CD14-positive monocyte (primary cell): ENCODE results near the gene COL27A1. TPM values are rescaled to one million over a fixed set of nuclear protein-coding genes. Genes with fewer than 3 reads are reported as not detected.

ENCODE experiments used
- DNase-seq, 3 donors: peaks; one replicate each; pipeline ENCODE4 v3.0.0-alpha.2; 2011 to 2022
- H2AFZ ChIP-seq: 2 replicates; pipeline ENCODE4 v1.6.0; 2012; ENCODE audit warnings: mild to moderate bottlenecking, low read depth, low read length, inconsistent platforms; ENCODE audit not compliant: insufficient read depth, poor library complexity, severe bottlenecking
- H3K27ac ChIP-seq, 2 donors: 1 replicate in 1 of 2; 2 replicates in 1 of 2; pipeline ENCODE4 v1.5.1; 2012 to 2013; ENCODE audit warnings: low read length in 2 of 2, control low read depth in 1 of 2, inconsistent platforms in 1 of 2, low read depth in 1 of 2, mild to moderate bottlenecking in 1 of 2
- H3K27me3 ChIP-seq, 2 donors: one replicate each; pipeline versions ENCODE4 v1.6.0 to v1.6.1; 2011 to 2013; ENCODE audit warnings: low read length in 2 of 2; ENCODE audit not compliant: control insufficient read depth in 2 of 2, insufficient read depth in 2 of 2
- H3K36me3 ChIP-seq, 2 donors: replicated peaks in 1 of 2; 1 replicate in 1 of 2; 2 replicates in 1 of 2; pipeline versions ENCODE4 v1.5.1 to v1.6.1; 2012 to 2013; ENCODE audit warnings: low read length in 2 of 2, control low read depth in 1 of 2, inconsistent platforms in 1 of 2, mild to moderate bottlenecking in 1 of 2; ENCODE audit not compliant: insufficient read depth in 2 of 2, control insufficient read depth in 1 of 2
- H3K4me1 ChIP-seq, 2 donors: 1 replicate in 1 of 2; 2 replicates in 1 of 2; pipeline versions ENCODE4 v1.5.1 to v1.6.1; 2012 to 2013; ENCODE audit warnings: low read length in 2 of 2, control low read depth in 1 of 2, inconsistent platforms in 1 of 2, mild to moderate bottlenecking in 1 of 2, moderate library complexity in 1 of 2; ENCODE audit not compliant: insufficient read depth in 2 of 2, control insufficient read depth in 1 of 2
- H3K4me2 ChIP-seq: replicated peaks from 2 replicates; pipeline ENCODE3; 2012; ENCODE audit warnings: low read length, moderate library complexity, mild to moderate bottlenecking; ENCODE audit not compliant: poor library complexity, severe bottlenecking; ENCODE audit errors: extremely low read depth
- H3K4me3 ChIP-seq, 3 experiments: fragments of 200-600 bp in 1 of 3; sonication (generic) in 1 of 3; replicated peaks in 1 of 3; 1 replicate in 2 of 3; 2 replicates in 1 of 3; pipeline ENCODE4 v1.5.1; 2011 to 2013; ENCODE audit warnings: low read length in 3 of 3, mild to moderate bottlenecking in 3 of 3, control low read depth in 2 of 3, low read depth in 2 of 3, inconsistent platforms in 1 of 3, moderate library complexity in 1 of 3
- H3K79me2 ChIP-seq: 2 replicates; pipeline ENCODE4 v1.6.0; 2012; ENCODE audit warnings: mild to moderate bottlenecking, control low read depth, inconsistent platforms, low read length, moderate library complexity; ENCODE audit not compliant: insufficient read depth
- H3K9ac ChIP-seq: 2 replicates; pipeline ENCODE4 v1.6.0; 2017; ENCODE audit warnings: low read length, mild to moderate bottlenecking; ENCODE audit not compliant: insufficient read depth, poor library complexity, severe bottlenecking
- H3K9me3 ChIP-seq, 2 donors: replicated peaks in 1 of 2; 1 replicate in 1 of 2; 2 replicates in 1 of 2; pipeline versions ENCODE4 v1.5.1 to v1.6.1; 2012 to 2013; ENCODE audit warnings: low read length in 2 of 2, control low read depth in 1 of 2; ENCODE audit not compliant: control insufficient read depth in 1 of 2, insufficient read depth in 1 of 2
- H4K20me1 ChIP-seq: 2 replicates; pipeline ENCODE4 v1.6.0; 2012; ENCODE audit warnings: mild to moderate bottlenecking, low read length, control low read depth, moderate library complexity; ENCODE audit not compliant: insufficient read depth
- H3K27ac Mint-ChIP-seq, 7 donors: one replicate each; pipeline ENCODE4 v1.8.0; 2020; ENCODE audit warnings: mild to moderate bottlenecking in 7 of 7, mixed read lengths in 7 of 7, moderate library complexity in 6 of 7, inconsistent platforms in 2 of 7
- H3K27me3 Mint-ChIP-seq, 3 donors: one replicate each; pipeline ENCODE4 v1.8.0; 2021 to 2022; ENCODE audit warnings: low read depth in 3 of 3, mild to moderate bottlenecking in 3 of 3, mixed read lengths in 3 of 3, moderate library complexity in 3 of 3, inconsistent platforms in 1 of 3
- H3K36me3 Mint-ChIP-seq, 2 donors: one replicate each; pipeline ENCODE4 v1.8.0; 2020; ENCODE audit warnings: mixed read lengths in 2 of 2, inconsistent platforms in 1 of 2, mild to moderate bottlenecking in 1 of 2
- H3K4me1 Mint-ChIP-seq: one replicate; pipeline ENCODE4 v1.8.0; 2020; ENCODE audit warnings: mild to moderate bottlenecking, mixed read lengths
- H3K4me3 Mint-ChIP-seq, 2 donors: one replicate each; pipeline ENCODE4 v1.8.0; 2020; ENCODE audit warnings: mild to moderate bottlenecking in 2 of 2, mixed read lengths in 2 of 2, moderate library complexity in 1 of 2
- H3K9me3 Mint-ChIP-seq, 7 donors: one replicate each; pipeline ENCODE4 v1.8.0; 2020 to 2022; ENCODE audit warnings: mixed read lengths in 7 of 7, mild to moderate bottlenecking in 6 of 7, moderate library complexity in 6 of 7, inconsistent platforms in 2 of 7
- CTCF ChIP-seq: fragments of 200-600 bp; IDR thresholded peaks from one replicate; pipeline ENCODE4 v1.8.0; 2022; ENCODE audit warnings: antibody characterized with exemption, mild to moderate bottlenecking
- WGBS: methylation state at CpG from one replicate; pipeline ENCODE4 v1.1.5; 2013; ENCODE audit warnings: missing lambda C conversion rate; ENCODE audit not compliant: insufficient coverage; 5-methylcytosine and 5-hydroxymethylcytosine counted together
- intact Hi-C, 2 donors: fragments of 100-400 bp; cut with micrococcal nuclease; formaldehyde crosslinking; loops; one replicate each; pipeline versions ENCODE4 v1.15.0 to v1.15.1; 2023
- polyA plus RNA-seq, 3 donors: library from polyadenylated mRNA; depleted of rRNA in 1 of 3; unstranded in 2 of 3; stranded (reverse) in 1 of 3; fragments of 300-500 nt in 2 of 3; fragments of >200 nt in 1 of 3; fragmentation: Illumina TruSeq in 2 of 3; gene quantifications; 1 replicate in 2 of 3; 2 replicates in 1 of 3; pipeline ENCODE4 v1.2.3, GENCODE V29; 2012 to 2021

Gene COL27A1
- polyA plus RNA-seq, 3 donors = 0.03 TPM; not detected in 2

DNA sequence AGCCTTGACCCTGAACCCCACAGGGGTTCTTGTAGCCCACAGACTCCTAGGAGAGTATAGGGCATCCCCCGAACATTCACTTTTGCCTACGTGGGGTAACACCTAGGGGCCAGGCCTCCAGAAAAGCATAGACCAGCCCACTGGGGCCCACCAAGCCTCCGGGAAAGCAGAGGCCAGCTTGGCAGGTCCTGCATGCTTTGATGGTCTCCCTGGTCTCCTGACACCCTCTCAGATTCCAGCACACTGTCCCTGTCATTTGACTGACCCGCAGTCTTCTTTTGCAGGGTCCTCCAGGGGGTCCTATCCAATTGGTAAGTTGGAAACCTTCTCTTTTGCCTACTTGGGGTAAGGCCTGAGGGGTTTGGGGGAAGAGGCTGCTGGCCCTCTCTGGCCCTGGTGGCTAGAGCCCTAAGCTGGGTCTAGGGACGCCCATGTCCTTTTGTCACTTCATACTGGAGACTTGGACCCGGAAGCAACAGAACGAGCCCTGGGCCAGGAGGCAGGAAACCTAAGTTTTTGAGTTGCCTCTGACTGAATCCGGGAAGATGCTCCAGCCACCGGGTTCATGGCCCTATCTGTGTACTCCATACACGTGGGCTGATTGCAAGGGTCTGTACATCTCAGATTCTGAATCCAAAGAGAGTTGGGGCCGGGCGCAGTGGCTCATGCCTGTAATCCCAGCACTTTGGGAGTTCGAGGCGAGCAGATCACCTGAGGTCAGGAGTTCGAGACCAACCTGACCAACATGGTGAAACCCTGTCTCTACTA lies 146.6 kb downstream of the COL27A1 start:
- Histone ChIP-seq H3K27ac (no peak overlapping the region), H3K9me3 (no peaks in the 10 kb centered on the region), H3K4me3 (no peak overlapping the region), H4K20me1 (no peaks in the 10 kb centered on the region), H2AFZ (no peak overlapping the region), H3K36me3 (no peaks in the 10 kb centered on the region), H3K79me2 (no peaks in the 10 kb centered on the region), H3K9ac (no peak overlapping the region), H3K4me1 (no peaks in the 10 kb centered on the region), H3K27me3 (no peaks in the 10 kb centered on the region), H3K4me2 (no peak overlapping the region)
- TF ChIP-seq CTCF = no peak
- DNase-seq = peak in 1 of 3 donors; percentile 3
- Mint-ChIP-seq H3K4me3 (no peak overlapping the region), H3K27me3 (peaks cover 2 to 7% (median 3%) of the 10 kb centered on the region in 3 donors), H3K27ac (peak overlapping the region in 1 of 7 donors; percentile 40), H3K9me3 (no peaks in the 10 kb centered on the region), H3K4me1 (peaks cover 4% of the 10 kb centered on the region), H3K36me3 (no peaks in the 10 kb centered on the region)
- intact Hi-C loops = loop anchor here in 1 of 2 donors (5.0 kb wide), 1 partner anchor 145 kb away; the partner anchor contains the start of gene COL27A1
- 96% methylated on average over 11 of the region's 15 CpGs for WGBS

- no peak overlapping the region for H3K27ac ChIP-seq
- Mint-ChIP-seq H3K9me3 (no peaks in the 10 kb centered on the region), H3K4me3 (no peak overlapping the region), H3K4me1 (peaks cover 4% of the 10 kb centered on the region), H3K36me3 (no peaks in the 10 kb centered on the region), H3K27me3 (peaks cover 3 to 8% (median 4%) of the 10 kb centered on the region in 3 donors), H3K27ac (no peak overlapping the region)
- WGBS = 82% methylated on average over 6 of the region's 6 CpGs
- H3K79me2 ChIP-seq = no peaks in the 10 kb centered on the region
- no peaks in the 10 kb centered on the region for H3K36me3 ChIP-seq
- no peak overlapping the region for H3K4me3 ChIP-seq
- H2AFZ ChIP-seq = no peak overlapping the region
- no peak overlapping the region for H3K9ac ChIP-seq
- intact Hi-C loops = loop anchor here in 1 of 2 donors (5.0 kb wide), 1 partner anchor 145 kb away; the partner anchor contains the start of gene COL27A1
- H4K20me1 ChIP-seq = no peaks in the 10 kb centered on the region
- no peaks in the 10 kb centered on the region for H3K9me3 ChIP-seq
- TF ChIP-seq CTCF = no peak
- no peaks in the 10 kb centered on the region for H3K27me3 ChIP-seq
- H3K4me2 ChIP-seq = no peak overlapping the region
- H3K4me1 ChIP-seq = no peaks in the 10 kb centered on the region
- peak in 1 of 3 donors; percentile 0 for DNase-seq
These were observed 147.4 kb downstream of the COL27A1 start for GRCh38 chr9:114302727-114303126.
